Measurements from ENCODE around the gene WDFY4. TPM values are rescaled to one million over a fixed set of nuclear protein-coding genes. Genes with fewer than 3 reads are reported as not detected.

WDFY4 gene
- total and polyA plus RNA-seq, 9 of the 15 experiments (the other 6 are each of a cell fraction or from before 2014, with no cell fraction given): 0.01 to 0.02 (median 0.01) TPM; not detected in 6

DNA sequence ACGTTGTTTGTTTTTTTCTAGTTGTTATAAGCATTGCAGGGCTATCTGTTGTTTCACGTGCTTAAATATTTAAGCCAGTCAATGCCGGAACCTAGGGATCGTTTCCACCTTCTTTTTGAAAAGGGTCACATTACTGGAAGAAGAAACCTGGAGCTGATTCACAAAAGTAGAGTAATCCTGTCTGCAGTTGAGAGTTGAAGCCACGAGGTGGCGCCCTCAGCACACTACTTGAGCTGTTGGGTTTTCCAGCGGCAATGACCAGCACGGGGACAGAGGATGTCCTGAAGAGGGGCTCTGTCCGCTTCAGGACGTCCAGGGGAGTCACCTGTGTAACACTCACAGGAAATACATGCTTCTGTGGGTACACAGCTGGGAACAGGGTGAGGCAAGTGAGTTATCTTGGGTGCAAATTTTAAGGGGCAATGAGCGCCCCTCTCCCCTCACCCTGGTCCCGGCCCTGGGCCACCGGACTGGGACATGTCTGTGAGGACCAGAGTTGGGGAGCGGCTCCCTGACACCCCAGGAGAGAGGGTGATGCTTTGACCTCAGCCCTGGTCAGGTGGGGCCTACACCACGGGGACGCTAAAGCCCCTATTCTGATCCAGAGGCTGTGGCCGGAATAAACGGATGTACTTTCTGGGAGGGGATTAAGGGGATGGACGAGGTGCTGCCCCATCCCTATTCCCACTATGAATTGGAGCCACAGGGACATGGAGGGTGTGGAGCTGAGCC is 26.3 kb upstream of the WDFY4 start (continued):
- peak; percentile 51; the same call in 1 of the 2 replicates for TF ChIP-seq ARID2 (IDR thresholded peaks at IDR 0.05)
- TF ChIP-seq PBX2 (CRISPR knock-in tag; IDR thresholded peaks at IDR 0.05; ENCODE audit: low read depth): no peak
- no peak for TF ChIP-seq PBX2 (tag; conservative IDR thresholded peaks at IDR 0.05; ENCODE audit: low read depth)
- TF ChIP-seq, protein P1, sequence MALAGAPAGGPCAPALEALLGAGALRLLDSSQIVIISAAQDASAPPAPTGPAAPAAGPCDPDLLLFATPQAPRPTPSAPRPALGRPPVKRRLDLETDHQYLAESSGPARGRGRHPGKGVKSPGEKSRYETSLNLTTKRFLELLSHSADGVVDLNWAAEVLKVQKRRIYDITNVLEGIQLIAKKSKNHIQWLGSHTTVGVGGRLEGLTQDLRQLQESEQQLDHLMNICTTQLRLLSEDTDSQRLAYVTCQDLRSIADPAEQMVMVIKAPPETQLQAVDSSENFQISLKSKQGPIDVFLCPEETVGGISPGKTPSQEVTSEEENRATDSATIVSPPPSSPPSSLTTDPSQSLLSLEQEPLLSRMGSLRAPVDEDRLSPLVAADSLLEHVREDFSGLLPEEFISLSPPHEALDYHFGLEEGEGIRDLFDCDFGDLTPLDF (CRISPR knock-in tag; IDR thresholded peaks at IDR 0.05): no peak
- peak; percentile 21; the same call in 1 of the 2 replicates for TF ChIP-seq CTBP1 (IDR thresholded peaks at IDR 0.05; ENCODE audit: borderline replicate concordance)
- TF ChIP-seq, protein P2, sequence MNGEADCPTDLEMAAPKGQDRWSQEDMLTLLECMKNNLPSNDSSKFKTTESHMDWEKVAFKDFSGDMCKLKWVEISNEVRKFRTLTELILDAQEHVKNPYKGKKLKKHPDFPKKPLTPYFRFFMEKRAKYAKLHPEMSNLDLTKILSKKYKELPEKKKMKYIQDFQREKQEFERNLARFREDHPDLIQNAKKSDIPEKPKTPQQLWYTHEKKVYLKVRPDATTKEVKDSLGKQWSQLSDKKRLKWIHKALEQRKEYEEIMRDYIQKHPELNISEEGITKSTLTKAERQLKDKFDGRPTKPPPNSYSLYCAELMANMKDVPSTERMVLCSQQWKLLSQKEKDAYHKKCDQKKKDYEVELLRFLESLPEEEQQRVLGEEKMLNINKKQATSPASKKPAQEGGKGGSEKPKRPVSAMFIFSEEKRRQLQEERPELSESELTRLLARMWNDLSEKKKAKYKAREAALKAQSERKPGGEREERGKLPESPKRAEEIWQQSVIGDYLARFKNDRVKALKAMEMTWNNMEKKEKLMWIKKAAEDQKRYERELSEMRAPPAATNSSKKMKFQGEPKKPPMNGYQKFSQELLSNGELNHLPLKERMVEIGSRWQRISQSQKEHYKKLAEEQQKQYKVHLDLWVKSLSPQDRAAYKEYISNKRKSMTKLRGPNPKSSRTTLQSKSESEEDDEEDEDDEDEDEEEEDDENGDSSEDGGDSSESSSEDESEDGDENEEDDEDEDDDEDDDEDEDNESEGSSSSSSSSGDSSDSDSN (IDR thresholded peaks at IDR 0.05; ENCODE audit: borderline replicate concordance in 1 of 2, low read depth in 2 of 2, low read length in 2 of 2): 0 out of 4 replicates have a peak, but pooled peaks of 1 of the 2 experiments have one; percentile 36
- TF ChIP-seq ETV5 (CRISPR knock-in tag; IDR thresholded peaks at IDR 0.05; ENCODE audit: low read depth): peak; percentile 44; the same call in 1 of the 2 replicates
- TF ChIP-seq, protein P3, sequence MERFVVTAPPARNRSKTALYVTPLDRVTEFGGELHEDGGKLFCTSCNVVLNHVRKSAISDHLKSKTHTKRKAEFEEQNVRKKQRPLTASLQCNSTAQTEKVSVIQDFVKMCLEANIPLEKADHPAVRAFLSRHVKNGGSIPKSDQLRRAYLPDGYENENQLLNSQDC (CRISPR knock-in tag; IDR thresholded peaks at IDR 0.05): peak; percentile 21; the same call in 1 of the 2 replicates
- 0 out of 2 replicates have a peak, but pooled peaks have one; percentile 35 for TF ChIP-seq CC2D1A (IDR thresholded peaks at IDR 0.05)
- TF ChIP-seq DEAF1 (CRISPR knock-in tag; IDR thresholded peaks at IDR 0.05): peak; percentile 92
- TF ChIP-seq XRCC5 (IDR thresholded peaks at IDR 0.05; ENCODE audit: low read depth, low read length): 0 out of 2 replicates have a peak, but pooled peaks have one; percentile 62
- no peak for TF ChIP-seq ZBTB7A (IDR thresholded peaks at IDR 0.05; ENCODE audit: borderline replicate concordance, control insufficient read depth, low read depth, low read length)
- TF ChIP-seq RBM25 (IDR thresholded peaks at IDR 0.05; ENCODE audit: low read depth, low read length, severe bottlenecking): peak; percentile 49
- TF ChIP-seq JUND (IDR thresholded peaks at IDR 0.05; ENCODE audit: borderline replicate concordance, low read depth, low read length): peak; percentile 55; the same call in 1 of the 2 replicates
- TF ChIP-seq JUND (tag; IDR thresholded peaks at IDR 0.05; ENCODE audit: borderline replicate concordance, low read depth, low read length): no peak; the same call in 2 of the 3 replicates
- peak; percentile 92 to 95 for TF ChIP-seq RAD21 (CRISPR knock-in tag; conservative IDR thresholded peaks at IDR 0.05 in 1 of 2, IDR thresholded peaks at IDR 0.05 in 1 of 2)
- TF ChIP-seq RCOR1 (IDR thresholded peaks at IDR 0.05; ENCODE audit: borderline replicate concordance in 1 of 2, low read depth in 2 of 2, low read length in 2 of 2): peak in 1 of 2 experiments; percentile 29; a peak in 1 of 4 replicates
- TF ChIP-seq BHLHE40 (IDR thresholded peaks at IDR 0.05; ENCODE audit: low read length): 0 out of 2 replicates have a peak, but pooled peaks have one; percentile 19
